Upper lobe of right lung (tissue), 1 donor: ENCODE measurements around the gene PER3. TPM values are rescaled to one million over a fixed set of nuclear protein-coding genes. Genes with fewer than 3 reads are reported as not detected.

Experiments used
- ATAC-seq: fragments of 200-7000 bp; cut with Tn5 transposase; one replicate; pipeline ENCODE4 v1.9.1; 2020; ENCODE audit warnings: mild to moderate bottlenecking, moderate library complexity
- DNase-seq: peaks from one replicate; pipeline ENCODE4 v3.0.0-alpha.2; 2020
- H3K27ac ChIP-seq: fragments of 200-600 bp; one replicate; pipeline ENCODE4 v1.8.0; 2022
- H3K27me3 ChIP-seq: fragments of 200-600 bp; one replicate; pipeline ENCODE4 v1.8.0; 2022; ENCODE audit warnings: mild to moderate bottlenecking
- H3K36me3 ChIP-seq: fragments of 200-600 bp; one replicate; pipeline ENCODE4 v1.8.0; 2022
- H3K4me1 ChIP-seq: fragments of 200-600 bp; one replicate; pipeline ENCODE4 v1.8.0; 2022
- H3K4me3 ChIP-seq: fragments of 200-600 bp; one replicate; pipeline ENCODE4 v1.8.0; 2022; ENCODE audit warnings: mild to moderate bottlenecking
- H3K9me3 ChIP-seq: fragments of 200-600 bp; one replicate; pipeline ENCODE4 v1.8.0; 2022
- intact Hi-C: fragments of 100-400 bp; cut with DNase I; formaldehyde crosslinking; loops from one replicate; pipeline ENCODE4 v1.11.0; 2022
- total RNA-seq: library from RNA; stranded (reverse); fragmentation: NEBNext Ultra II Directional; extraction: Animal tissue kit (Norgen Biotek cat#: 25700); gene quantifications from one replicate; pipeline ENCODE4 v1.2.1, GENCODE V29; 2021
- TF ChIP-seq, protein P1 (sequence below): fragments of 200-600 bp; IDR thresholded peaks from one replicate; pipeline ENCODE4 v1.8.0; 2022; ENCODE audit warnings: antibody characterized with exemption
- donor health status: DM: no; HTN: yes; CAD: no; lungs with severe emphysema.

PER3 gene
- total RNA-seq, 1 donor from 2014 or later: 47.1 TPM

DNA sequence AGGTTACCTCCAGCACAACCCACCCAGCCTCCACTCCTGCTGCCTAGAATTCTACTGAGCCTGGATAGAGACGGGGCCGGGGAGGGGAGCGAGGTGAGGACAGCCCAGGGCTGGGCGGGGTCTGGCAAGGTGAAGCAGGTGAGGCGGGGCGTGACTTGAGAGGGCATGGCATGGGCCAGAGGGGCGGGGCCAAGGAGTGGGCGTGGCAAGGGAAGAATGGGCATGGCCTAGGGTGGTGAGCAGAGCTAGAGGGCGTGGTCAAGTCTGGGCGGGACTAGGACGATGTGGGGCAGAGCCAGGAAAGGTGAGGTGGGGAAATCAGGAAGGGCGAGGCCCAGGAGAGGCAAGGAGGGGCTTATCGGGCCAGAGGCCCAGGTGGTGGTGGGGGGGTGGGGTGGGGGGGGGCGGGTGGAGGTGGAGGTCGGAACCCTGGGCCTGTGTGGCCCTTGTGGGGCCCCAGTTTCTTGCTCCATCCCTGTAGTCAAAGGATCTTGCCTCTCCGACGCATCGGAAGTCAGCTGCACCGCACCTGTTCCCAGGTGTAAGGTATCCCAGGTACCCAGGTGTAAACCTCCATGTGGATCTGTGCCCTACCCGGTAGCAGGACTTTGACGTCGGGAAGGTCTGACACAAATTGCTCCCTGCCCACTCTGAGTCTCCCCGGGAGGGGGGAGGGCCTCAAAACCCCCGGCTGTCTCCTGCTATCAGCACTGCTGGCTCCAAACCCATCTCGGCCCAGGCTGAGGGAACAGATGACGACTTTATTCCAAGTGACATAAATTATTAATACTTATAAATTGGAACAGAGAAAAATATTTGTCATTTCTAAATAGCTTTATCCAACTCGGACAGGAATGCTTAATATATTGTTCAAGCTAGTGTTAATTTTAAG is 101.7 kb downstream of the PER3 start:
- peak; percentile 99 for ATAC-seq
- peak; percentile 95 for DNase-seq
- no peak overlapping the region for H3K4me3 ChIP-seq

DNA sequence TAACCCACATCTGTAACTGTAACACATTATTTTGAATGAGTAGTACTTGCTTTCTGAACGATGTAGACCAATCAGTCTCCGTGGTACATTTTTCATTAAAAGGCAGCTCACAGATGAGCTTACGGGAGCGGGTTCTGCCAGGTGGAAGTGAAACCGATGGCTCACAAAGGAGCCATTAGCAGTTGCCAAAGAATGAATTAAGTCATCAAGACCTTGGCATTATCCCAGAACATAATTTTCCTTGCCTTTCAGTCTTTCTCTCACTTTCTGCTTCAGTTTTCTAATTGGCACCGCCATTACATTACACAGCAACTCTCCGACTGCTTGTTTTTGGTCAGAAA is 102.3 kb downstream of the PER3 start:
- Histone ChIP-seq H3K4me1 (no peaks in the 10 kb centered on the region), H3K36me3 (no peaks in the 10 kb centered on the region), H3K27ac (no peak overlapping the region), H3K27me3 (no peaks in the 10 kb centered on the region), H3K9me3 (no peaks in the 10 kb centered on the region), H3K4me3 (no peak overlapping the region)
- no peak for DNase-seq
- TF ChIP-seq, protein P1, sequence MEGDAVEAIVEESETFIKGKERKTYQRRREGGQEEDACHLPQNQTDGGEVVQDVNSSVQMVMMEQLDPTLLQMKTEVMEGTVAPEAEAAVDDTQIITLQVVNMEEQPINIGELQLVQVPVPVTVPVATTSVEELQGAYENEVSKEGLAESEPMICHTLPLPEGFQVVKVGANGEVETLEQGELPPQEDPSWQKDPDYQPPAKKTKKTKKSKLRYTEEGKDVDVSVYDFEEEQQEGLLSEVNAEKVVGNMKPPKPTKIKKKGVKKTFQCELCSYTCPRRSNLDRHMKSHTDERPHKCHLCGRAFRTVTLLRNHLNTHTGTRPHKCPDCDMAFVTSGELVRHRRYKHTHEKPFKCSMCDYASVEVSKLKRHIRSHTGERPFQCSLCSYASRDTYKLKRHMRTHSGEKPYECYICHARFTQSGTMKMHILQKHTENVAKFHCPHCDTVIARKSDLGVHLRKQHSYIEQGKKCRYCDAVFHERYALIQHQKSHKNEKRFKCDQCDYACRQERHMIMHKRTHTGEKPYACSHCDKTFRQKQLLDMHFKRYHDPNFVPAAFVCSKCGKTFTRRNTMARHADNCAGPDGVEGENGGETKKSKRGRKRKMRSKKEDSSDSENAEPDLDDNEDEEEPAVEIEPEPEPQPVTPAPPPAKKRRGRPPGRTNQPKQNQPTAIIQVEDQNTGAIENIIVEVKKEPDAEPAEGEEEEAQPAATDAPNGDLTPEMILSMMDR: no peak
- ATAC-seq: no peak
- intact Hi-C loops: no loop called here

More for the DNA sequence above, 101.7 kb downstream of the PER3 start:
- Histone ChIP-seq H3K36me3 (no peaks in the 10 kb centered on the region), H3K27ac (no peak overlapping the region), H3K9me3 (no peaks in the 10 kb centered on the region), H3K27me3 (no peaks in the 10 kb centered on the region), H3K4me1 (no peaks in the 10 kb centered on the region)
- intact Hi-C loops: no loop called here
- TF ChIP-seq, protein P1: no peak

DNA sequence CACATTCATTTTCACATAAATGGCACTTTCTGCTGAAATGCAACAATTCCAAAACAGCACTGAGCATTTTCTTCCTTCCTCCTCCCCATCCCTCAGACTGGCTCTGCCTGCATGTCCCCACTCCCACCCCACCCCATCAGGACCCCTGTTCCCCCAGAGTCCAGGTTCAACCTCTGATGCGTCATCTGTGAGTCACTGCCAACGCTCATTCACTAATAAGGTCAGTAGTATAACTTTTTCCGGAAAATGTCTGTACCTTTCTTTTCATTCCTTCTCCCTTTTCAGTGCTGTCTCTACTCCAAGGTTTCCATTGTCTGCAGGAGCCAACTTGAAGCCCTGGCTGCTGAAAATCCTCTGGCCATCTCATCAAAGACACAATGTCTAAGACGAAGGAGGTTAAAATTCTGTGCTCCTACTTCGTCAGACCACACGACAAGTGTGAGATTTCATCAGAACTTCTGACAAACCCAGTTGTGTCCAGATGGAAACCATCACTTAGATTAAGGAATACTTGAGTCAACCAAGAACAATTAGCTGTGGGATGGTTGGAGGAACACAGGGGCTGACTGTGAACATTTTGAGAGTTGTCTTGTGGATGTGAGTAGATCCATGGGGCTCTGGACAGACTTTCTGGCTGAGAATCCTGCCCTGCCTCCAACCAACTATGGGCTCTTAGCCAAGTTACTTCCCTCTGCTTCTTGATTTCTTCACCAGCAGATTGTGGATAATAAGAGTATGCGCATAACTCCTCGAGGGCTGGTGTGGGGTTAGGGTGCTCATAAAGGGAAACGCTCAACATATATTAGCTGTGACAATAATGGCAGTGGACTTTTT is 104.4 kb downstream of the PER3 start:
- ATAC-seq: no peak
- Histone ChIP-seq H3K9me3 (no peaks in the 10 kb centered on the region), H3K4me1 (no peaks in the 10 kb centered on the region), H3K27ac (no peak overlapping the region), H3K27me3 (no peaks in the 10 kb centered on the region), H3K36me3 (no peaks in the 10 kb centered on the region), H3K4me3 (no peak overlapping the region)
- intact Hi-C loops: no loop called here
- TF ChIP-seq, protein P1: no peak
- no peak for DNase-seq

DNA sequence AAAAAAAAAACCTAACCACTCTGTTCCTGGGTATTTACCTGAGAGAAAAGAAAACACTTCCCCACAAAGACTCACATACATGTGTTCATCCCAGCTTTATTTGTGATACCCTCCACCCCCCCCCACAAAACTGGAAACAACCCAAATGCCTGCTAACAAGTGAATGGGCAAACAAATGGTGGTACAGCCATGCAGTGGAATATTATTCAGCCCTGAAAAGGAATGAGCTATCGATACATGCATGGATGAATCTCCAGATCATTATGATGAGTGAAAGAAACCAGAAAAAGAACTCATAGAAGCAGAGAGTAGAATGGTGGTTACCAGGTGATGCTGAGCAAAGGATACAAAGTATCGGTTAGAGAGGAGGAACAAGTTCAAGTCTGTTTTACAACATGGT is 106.8 kb downstream of the PER3 start:
- DNase-seq: no peak
- intact Hi-C loops: no loop called here
- Histone ChIP-seq H3K9me3 (no peaks in the 10 kb centered on the region), H3K36me3 (no peaks in the 10 kb centered on the region), H3K4me3 (no peak overlapping the region), H3K4me1 (no peaks in the 10 kb centered on the region), H3K27me3 (no peaks in the 10 kb centered on the region), H3K27ac (no peak overlapping the region)
- ATAC-seq: no peak
- TF ChIP-seq, protein P1: no peak

DNA sequence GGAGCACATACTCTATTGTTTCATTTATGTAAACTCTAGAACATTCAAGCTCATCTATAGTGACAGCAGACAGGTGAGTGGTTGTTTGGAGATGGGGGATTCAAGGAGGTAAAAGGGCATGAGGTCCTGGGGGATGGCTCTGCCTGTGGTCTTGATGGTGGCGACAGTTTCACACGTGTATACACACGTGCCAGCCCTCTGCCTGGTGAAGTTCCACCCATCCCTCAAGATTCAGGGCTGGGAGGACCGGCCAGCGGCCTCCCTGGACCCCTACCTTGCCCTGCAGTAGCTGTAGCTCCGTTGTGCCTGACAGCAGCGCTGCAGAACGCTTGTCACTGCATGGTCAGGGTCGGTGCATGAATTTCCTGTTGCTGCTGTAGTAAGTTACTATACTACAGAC is 107.7 kb downstream of the PER3 start:
- H3K27me3 ChIP-seq: no peaks in the 10 kb centered on the region
- no peaks in the 10 kb centered on the region for H3K36me3 ChIP-seq
- H3K9me3 ChIP-seq: no peaks in the 10 kb centered on the region
- intact Hi-C loops: no loop called here
- TF ChIP-seq, protein P1: no peak
- H3K27ac ChIP-seq: no peak overlapping the region
- no peak for ATAC-seq
- no peaks in the 10 kb centered on the region for H3K4me1 ChIP-seq
- H3K4me3 ChIP-seq: no peak overlapping the region
- no peak for DNase-seq
